ENCODE results near the gene GPHB5. TPM values are rescaled to one million over a fixed set of nuclear protein-coding genes. Genes with fewer than 3 reads are reported as not detected.

Gene GPHB5
- total and polyA plus RNA-seq, 2 of the 13 experiments (the other 11 are each of a cell fraction or from before 2014, with no cell fraction given): not detected

GRCh38 chr14:63273717-63274655 is 44.7 kb downstream of the GPHB5 start:
- in situ Hi-C loops (cut with HindIII; ENCODE audit: extremely low pct_ligation_motif_present, low pct_unique_long_range_greater_than_20kb): loop anchor here (10.0 kb wide), 1 partner anchor 229 kb away; the partner anchor contains the start of gene KCNH5

More at GRCh38 chr14:63273717-63274655, 44.7 kb downstream of the GPHB5 start:
- ChIA-PET POLR2A (no interaction called here), CTCF (ENCODE audit: low intra/inter-chr PET ratio, low total read pairs) (no interaction called here)
- Histone ChIP-seq H3K27me3 (ENCODE audit: control insufficient read depth in 1 of 2, insufficient read depth in 2 of 2, low read length in 2 of 2) (no peaks in the 10 kb centered on the region), H3K4me1 (ENCODE audit: insufficient read depth, low read length) (no peaks in the 10 kb centered on the region), H3K79me2 (ENCODE audit: insufficient read depth, low read length) (no peaks in the 10 kb centered on the region), H3K4me2 (ENCODE audit: low read depth, low read length) (no peak overlapping the region), H3K9ac (ENCODE audit: insufficient read depth, low read depth, low read length) (no peak overlapping the region), H3K27ac (ENCODE audit: extremely low read length, insufficient read depth, low read length) (no peak overlapping the region), H2AFZ (ENCODE audit: low read length) (no peak overlapping the region), H4K20me1 (ENCODE audit: insufficient read depth, low read length) (no peaks in the 10 kb centered on the region), H3K36me3 (replicated peaks in 1 of 2; ENCODE audit: control insufficient read depth in 1 of 2, insufficient read depth in 2 of 2, low read length in 2 of 2) (no peaks in the 10 kb centered on the region), H3K4me3 (replicated peaks in 1 of 3; ENCODE audit: insufficient read depth in 1 of 3, low read depth in 2 of 3, low read length in 3 of 3) (no peak overlapping the region), H3K9me3 (ENCODE audit: low read length) (no peaks in the 10 kb centered on the region)
- TF ChIP-seq NFE2L1 (CRISPR knock-in tag; IDR thresholded peaks at IDR 0.05; ENCODE audit: borderline replicate concordance): no peak
- TF ChIP-seq, protein P1, sequence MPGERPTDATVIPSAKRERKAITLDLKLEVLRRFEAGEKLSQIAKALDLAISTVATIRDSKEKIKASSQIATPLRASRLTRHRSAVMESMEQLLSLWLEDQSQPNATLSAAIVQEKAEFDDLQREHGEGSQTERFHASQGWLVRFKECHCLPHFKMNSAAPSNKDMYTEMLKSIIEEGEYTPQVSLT (CRISPR knock-in tag; IDR thresholded peaks at IDR 0.05; ENCODE audit: borderline replicate concordance, low read depth): no peak
- TF ChIP-seq ZNF746 (CRISPR knock-in tag; IDR thresholded peaks at IDR 0.05): no peak
- no peak for TF ChIP-seq ZSCAN22 (CRISPR knock-in tag; IDR thresholded peaks at IDR 0.05)
- TF ChIP-seq, protein P2, sequence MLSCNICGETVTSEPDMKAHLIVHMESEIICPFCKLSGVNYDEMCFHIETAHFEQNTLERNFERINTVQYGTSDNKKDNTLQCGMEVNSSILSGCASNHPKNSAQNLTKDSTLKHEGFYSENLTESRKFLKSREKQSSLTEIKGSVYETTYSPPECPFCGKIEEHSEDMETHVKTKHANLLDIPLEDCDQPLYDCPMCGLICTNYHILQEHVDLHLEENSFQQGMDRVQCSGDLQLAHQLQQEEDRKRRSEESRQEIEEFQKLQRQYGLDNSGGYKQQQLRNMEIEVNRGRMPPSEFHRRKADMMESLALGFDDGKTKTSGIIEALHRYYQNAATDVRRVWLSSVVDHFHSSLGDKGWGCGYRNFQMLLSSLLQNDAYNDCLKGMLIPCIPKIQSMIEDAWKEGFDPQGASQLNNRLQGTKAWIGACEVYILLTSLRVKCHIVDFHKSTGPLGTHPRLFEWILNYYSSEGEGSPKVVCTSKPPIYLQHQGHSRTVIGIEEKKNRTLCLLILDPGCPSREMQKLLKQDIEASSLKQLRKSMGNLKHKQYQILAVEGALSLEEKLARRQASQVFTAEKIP (CRISPR knock-in tag; IDR thresholded peaks at IDR 0.05; ENCODE audit: borderline replicate concordance): no peak
- TF ChIP-seq BCL6 (CRISPR knock-in tag; IDR thresholded peaks at IDR 0.05): no peak
- BruUV-seq (replicated peaks): no TSS peak
- intact Hi-C loops (cut with micrococcal nuclease; ENCODE audit: unreplicated experiment): loop anchor here (10.0 kb wide), 1 partner anchor 229 kb away; the partner anchor contains the start of gene KCNH5
- no peak for DNase-seq (ENCODE audit: low spot score)
- 48% methylated on average over 4 of the region's 8 CpGs for WGBS (ENCODE audit: low lambda C conversion rate)
- ATAC-seq: no peak
- FAIRE-seq: no peak
